ENCODE data around the gene MRPL4.

Gene MRPL4

GRCh38 chr19:10291554-10292205, 39.7 kb downstream of the MRPL4 start:
- Histone ChIP-seq H3K4me2 (ENCODE audit: insufficient read depth, low read length, poor library complexity, severe bottlenecking) (peak overlapping the region; percentile 87), H3K27me3 (ENCODE audit: control insufficient read depth in 3 of 3, insufficient read depth in 3 of 3, low read depth in 1 of 3, low read length in 3 of 3) (peaks cover 72 to 100% (median 77%) of the 10 kb centered on the region in 3 experiments)
- no peak for DNase-seq (ENCODE audit: low spot score)

GRCh38 chr19:10292206-10292788, 40.3 kb downstream of the MRPL4 start:
- Histone ChIP-seq H2BK12ac (ENCODE audit: low read length) (peak overlapping the region; percentile 2), H2AFZ (ENCODE audit: low read length) (peak overlapping the region; percentile 98), H3K4me3 (ENCODE audit: low read length in 2 of 2) (peak overlapping the region; percentile 55 to 76), H3K27me3 (ENCODE audit: control insufficient read depth in 3 of 3, insufficient read depth in 3 of 3, low read depth in 1 of 3, low read length in 3 of 3) (peaks cover 75 to 96% (median 76%) of the 10 kb centered on the region in 3 experiments), H2BK120ac (ENCODE audit: low read depth, low read length) (no peak overlapping the region), H2BK5ac (ENCODE audit: low read length) (no peak overlapping the region), H4K8ac (ENCODE audit: low read depth, low read length) (no peak overlapping the region), H3K27ac (replicated peaks; ENCODE audit: low read length) (no peak overlapping the region), H2AK5ac (ENCODE audit: low read depth, low read length) (no peak overlapping the region), H3K18ac (ENCODE audit: low read length) (peak overlapping the region; percentile 79), H3K4ac (ENCODE audit: low read length) (no peak overlapping the region), H4K91ac (ENCODE audit: low read depth, low read length, poor library complexity) (no peak overlapping the region), H3K36me3 (replicated peaks in 1 of 2; ENCODE audit: control insufficient read depth in 2 of 2, insufficient read depth in 2 of 2, low read length in 2 of 2) (no peaks in the 10 kb centered on the region), H3K9ac (ENCODE audit: low read depth, low read length, poor library complexity) (no peak overlapping the region), H3K14ac (ENCODE audit: low read length) (no peak overlapping the region), H3K4me1 (ENCODE audit: control insufficient read depth in 2 of 2, insufficient read depth in 1 of 2, low read depth in 1 of 2, low read length in 2 of 2) (peaks cover 29 to 32% of the 10 kb centered on the region in 2 donors), H3K9me3 (replicated peaks in 1 of 2; ENCODE audit: control insufficient read depth in 2 of 2, insufficient read depth in 1 of 2, low read depth in 1 of 2, low read length in 2 of 2) (peaks cover 5 to 13% of the 10 kb centered on the region in 2 donors), H2BK15ac (ENCODE audit: low read length) (peak overlapping the region; percentile 61), H3K23ac (ENCODE audit: low read depth, low read length, poor library complexity) (peak overlapping the region; percentile 29), H3K4me2 (ENCODE audit: insufficient read depth, low read length, poor library complexity, severe bottlenecking) (peak overlapping the region; percentile 77), H3K79me1 (ENCODE audit: low read depth, low read length) (no peaks in the 10 kb centered on the region)
- peak; percentile 77 for DNase-seq (ENCODE audit: low spot score)
- WGBS, 2 donors (ENCODE audit: extremely low coverage in 2 of 2, insufficient read length in 2 of 2, insufficient replicate concordance in 1 of 2), result no CpG with 5 or more reads among the region's 45 CpGs

More at GRCh38 chr19:10291554-10292205, 39.7 kb downstream of the MRPL4 start:
- Histone ChIP-seq H2AFZ (ENCODE audit: low read length) (peak overlapping the region; percentile 98), H3K4me1 (ENCODE audit: control insufficient read depth in 2 of 2, insufficient read depth in 1 of 2, low read depth in 1 of 2, low read length in 2 of 2) (peaks cover 28 to 35% of the 10 kb centered on the region in 2 donors), H3K36me3 (replicated peaks in 1 of 2; ENCODE audit: control insufficient read depth in 2 of 2, insufficient read depth in 2 of 2, low read length in 2 of 2) (no peaks in the 10 kb centered on the region), H3K27ac (replicated peaks; ENCODE audit: low read length) (no peak overlapping the region), H3K79me1 (ENCODE audit: low read depth, low read length) (no peaks in the 10 kb centered on the region), H3K4ac (ENCODE audit: low read length) (no peak overlapping the region), H4K91ac (ENCODE audit: low read depth, low read length, poor library complexity) (no peak overlapping the region), H3K23ac (ENCODE audit: low read depth, low read length, poor library complexity) (peak overlapping the region; percentile 52), H3K9ac (ENCODE audit: low read depth, low read length, poor library complexity) (peak overlapping the region; percentile 61), H3K4me3 (ENCODE audit: low read length in 2 of 2) (peak overlapping the region; percentile 55 to 76), H2BK120ac (ENCODE audit: low read depth, low read length) (no peak overlapping the region), H3K14ac (ENCODE audit: low read length) (no peak overlapping the region), H3K9me3 (replicated peaks in 1 of 2; ENCODE audit: control insufficient read depth in 2 of 2, insufficient read depth in 1 of 2, low read depth in 1 of 2, low read length in 2 of 2) (peaks cover 5 to 13% of the 10 kb centered on the region in 2 donors), H2BK15ac (ENCODE audit: low read length) (peak overlapping the region; percentile 18), H2BK5ac (ENCODE audit: low read length) (no peak overlapping the region), H3K18ac (ENCODE audit: low read length) (peak overlapping the region; percentile 58), H4K8ac (ENCODE audit: low read depth, low read length) (no peak overlapping the region), H2BK12ac (ENCODE audit: low read length) (peak overlapping the region; percentile 14), H2AK5ac (ENCODE audit: low read depth, low read length) (peak overlapping the region; percentile 39)
- WGBS, 2 donors (ENCODE audit: extremely low coverage in 2 of 2, insufficient read length in 2 of 2, insufficient replicate concordance in 1 of 2), result no CpG with 5 or more reads among the region's 49 CpGs

GRCh38 chr19:10292789-10293636, 41.0 kb downstream of the MRPL4 start:
- WGBS, 2 donors (ENCODE audit: extremely low coverage in 2 of 2, insufficient read length in 2 of 2, insufficient replicate concordance in 1 of 2), result no CpG with 5 or more reads among the region's 56 CpGs
- Histone ChIP-seq H3K79me1 (ENCODE audit: low read depth, low read length) (no peaks in the 10 kb centered on the region), H3K9me3 (replicated peaks in 1 of 2; ENCODE audit: control insufficient read depth in 2 of 2, insufficient read depth in 1 of 2, low read depth in 1 of 2, low read length in 2 of 2) (peaks cover 5 to 8% of the 10 kb centered on the region in 2 donors), H3K23ac (ENCODE audit: low read depth, low read length, poor library complexity) (peak overlapping the region; percentile 21), H3K14ac (ENCODE audit: low read length) (no peak overlapping the region), H4K91ac (ENCODE audit: low read depth, low read length, poor library complexity) (no peak overlapping the region), H2BK5ac (ENCODE audit: low read length) (no peak overlapping the region), H3K4me2 (ENCODE audit: insufficient read depth, low read length, poor library complexity, severe bottlenecking) (peak overlapping the region; percentile 77), H3K36me3 (replicated peaks in 1 of 2; ENCODE audit: control insufficient read depth in 2 of 2, insufficient read depth in 2 of 2, low read length in 2 of 2) (no peaks in the 10 kb centered on the region), H2BK120ac (ENCODE audit: low read depth, low read length) (no peak overlapping the region), H3K4me3 (ENCODE audit: low read length in 2 of 2) (peak overlapping the region; percentile 55 to 67), H3K4me1 (ENCODE audit: control insufficient read depth in 2 of 2, insufficient read depth in 1 of 2, low read depth in 1 of 2, low read length in 2 of 2) (peaks cover 29 to 32% of the 10 kb centered on the region in 2 donors), H2AFZ (ENCODE audit: low read length) (peak overlapping the region; percentile 98), H2BK15ac (ENCODE audit: low read length) (peak overlapping the region; percentile 61), H3K18ac (ENCODE audit: low read length) (peak overlapping the region; percentile 79), H4K8ac (ENCODE audit: low read depth, low read length) (no peak overlapping the region), H2BK12ac (ENCODE audit: low read length) (peak overlapping the region; percentile 1), H3K9ac (ENCODE audit: low read depth, low read length, poor library complexity) (peak overlapping the region; percentile 53), H2AK5ac (ENCODE audit: low read depth, low read length) (peak overlapping the region; percentile 24), H3K27me3 (ENCODE audit: control insufficient read depth in 3 of 3, insufficient read depth in 3 of 3, low read depth in 1 of 3, low read length in 3 of 3) (peaks cover 70 to 89% (median 75%) of the 10 kb centered on the region in 3 experiments), H3K4ac (ENCODE audit: low read length) (no peak overlapping the region), H3K27ac (replicated peaks; ENCODE audit: low read length) (no peak overlapping the region)
- no peak for DNase-seq (ENCODE audit: low spot score)

Measured in neuronal stem cell (in vitro differentiated cells).